Mucosa of descending colon (tissue), 3 donors: ENCODE measurements around the gene OBP2B. TPM values are rescaled to one million over a fixed set of nuclear protein-coding genes. Genes with fewer than 3 reads are reported as not detected.
"Not testable (repeated sequence)": the region's sequence is repeated elsewhere in the genome, so short reads cannot be mapped to it uniquely, and the experiment has no call there.

Experiments used
- ATAC-seq: fragments of 200-7000 bp; cut with Tn5 transposase; one replicate; pipeline ENCODE4 v1.9.1; 2020; ENCODE audit warnings: mild to moderate bottlenecking, moderate library complexity
- DNase-seq, 3 donors: peaks; one replicate each; pipeline ENCODE4 v3.0.0-alpha.2; 2020
- H3K36me3 ChIP-seq: fragments of 200-600 bp; one replicate; pipeline ENCODE4 v1.8.0; 2021; ENCODE audit warnings: low read depth, mild to moderate bottlenecking
- H3K4me1 ChIP-seq: fragments of 200-600 bp; one replicate; pipeline ENCODE4 v1.8.0; 2021; ENCODE audit warnings: low read depth, mild to moderate bottlenecking
- H3K4me3 ChIP-seq: fragments of 200-600 bp; one replicate; pipeline ENCODE4 v1.8.0; 2021; ENCODE audit warnings: mild to moderate bottlenecking
- H3K9me3 ChIP-seq: fragments of 200-600 bp; one replicate; pipeline ENCODE4 v1.8.0; 2021; ENCODE audit warnings: mild to moderate bottlenecking
- intact Hi-C, 2 donors: fragments of 100-400 bp; cut with DNase I in 1 of 2; cut with micrococcal nuclease in 1 of 2; formaldehyde crosslinking; loops; one replicate each; pipeline versions ENCODE4 v1.11.0 to v1.11.1; 2022; cut with DNase I, micrococcal nuclease
- total RNA-seq, 3 donors: library from RNA; stranded (reverse); fragmentation: NEBNext Ultra II Directional in 2 of 3; extraction: Animal tissue kit (Norgen Biotek cat#: 25700) in 2 of 3; gene quantifications; one replicate each; pipeline versions ENCODE4 v1.2.1 to v1.2.4, GENCODE V29; 2021 to 2023
- TF ChIP-seq, protein P1 (sequence below): fragments of 200-600 bp; IDR thresholded peaks from one replicate; pipeline ENCODE4 v1.8.0; 2022; ENCODE audit warnings: antibody characterized with exemption, mild to moderate bottlenecking
- donor health status: DM: no; HTN: no; CAD: no; lungs with moderate emphysema.
- donor health status: DM: no; HTN: no; CAD: no.
- donor health status: DM: no; HTN: yes; CAD: no.

OBP2B gene
- total RNA-seq, 3 donors from 2014 or later = not detected

DNA sequence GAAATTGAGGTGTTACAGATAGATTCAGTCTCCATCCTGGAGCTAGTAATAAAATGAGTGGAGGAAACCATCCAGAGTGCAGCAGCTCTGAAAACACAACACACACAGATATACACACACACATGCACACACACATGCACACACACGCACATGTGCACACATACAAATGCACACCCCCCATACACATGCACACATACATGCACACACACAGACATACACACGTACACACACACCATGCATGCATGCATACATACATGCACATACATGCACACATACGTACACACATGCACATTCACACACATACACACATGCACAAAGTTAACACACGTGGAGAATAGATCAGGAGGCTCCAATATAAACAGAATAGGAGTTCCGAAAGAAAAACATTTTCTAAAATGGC lies 21.0 kb upstream of the OBP2B start:
- DNase-seq = no peak
- H3K4me1 ChIP-seq = no peaks in the 10 kb centered on the region
- no peak for ATAC-seq
- TF ChIP-seq, protein P1, sequence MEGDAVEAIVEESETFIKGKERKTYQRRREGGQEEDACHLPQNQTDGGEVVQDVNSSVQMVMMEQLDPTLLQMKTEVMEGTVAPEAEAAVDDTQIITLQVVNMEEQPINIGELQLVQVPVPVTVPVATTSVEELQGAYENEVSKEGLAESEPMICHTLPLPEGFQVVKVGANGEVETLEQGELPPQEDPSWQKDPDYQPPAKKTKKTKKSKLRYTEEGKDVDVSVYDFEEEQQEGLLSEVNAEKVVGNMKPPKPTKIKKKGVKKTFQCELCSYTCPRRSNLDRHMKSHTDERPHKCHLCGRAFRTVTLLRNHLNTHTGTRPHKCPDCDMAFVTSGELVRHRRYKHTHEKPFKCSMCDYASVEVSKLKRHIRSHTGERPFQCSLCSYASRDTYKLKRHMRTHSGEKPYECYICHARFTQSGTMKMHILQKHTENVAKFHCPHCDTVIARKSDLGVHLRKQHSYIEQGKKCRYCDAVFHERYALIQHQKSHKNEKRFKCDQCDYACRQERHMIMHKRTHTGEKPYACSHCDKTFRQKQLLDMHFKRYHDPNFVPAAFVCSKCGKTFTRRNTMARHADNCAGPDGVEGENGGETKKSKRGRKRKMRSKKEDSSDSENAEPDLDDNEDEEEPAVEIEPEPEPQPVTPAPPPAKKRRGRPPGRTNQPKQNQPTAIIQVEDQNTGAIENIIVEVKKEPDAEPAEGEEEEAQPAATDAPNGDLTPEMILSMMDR = no peak
- no peaks in the 10 kb centered on the region for H3K36me3 ChIP-seq
- no peak overlapping the region for H3K4me3 ChIP-seq
- intact Hi-C loops = no loop called here
- H3K9me3 ChIP-seq = no peaks in the 10 kb centered on the region

DNA sequence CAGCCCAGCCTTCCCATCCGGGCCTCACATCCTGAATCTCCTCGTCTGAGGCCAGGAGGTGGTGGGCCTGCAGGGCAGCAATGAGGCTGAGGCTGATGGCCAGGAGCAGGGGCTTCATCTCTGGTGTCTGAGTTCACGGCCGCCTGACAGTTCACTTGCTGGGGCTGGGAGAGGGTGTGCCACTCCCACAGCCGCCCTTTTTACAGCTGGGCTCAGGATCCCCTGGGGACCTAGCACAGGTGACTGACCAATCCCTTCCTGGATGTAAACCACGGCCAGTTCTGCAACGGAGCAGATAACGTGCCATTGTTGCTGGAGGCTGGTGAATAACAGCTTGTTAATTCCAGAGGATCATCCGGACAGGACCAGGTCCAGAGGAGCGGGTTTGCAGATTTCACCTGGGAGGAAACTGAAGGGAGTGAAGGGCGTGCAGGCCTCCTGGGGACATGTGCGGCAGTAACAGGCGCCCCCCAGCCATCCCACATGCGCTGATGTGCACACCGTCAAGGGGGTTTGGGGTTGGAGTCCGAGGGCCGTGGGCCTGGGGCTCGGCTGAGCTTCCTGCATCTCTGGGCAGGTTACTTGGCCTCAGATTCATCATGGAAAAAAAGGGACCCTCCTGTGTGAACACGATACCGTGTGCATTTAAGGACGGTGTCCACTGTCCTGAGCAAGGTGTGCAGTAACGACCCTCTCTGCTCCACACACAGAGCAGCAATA lies 19.6 kb upstream of the OBP2B start:
- H3K4me1 ChIP-seq, intact Hi-C loops, ATAC-seq, H3K36me3 ChIP-seq, H3K4me3 ChIP-seq, DNase-seq, H3K9me3 ChIP-seq: not testable (repeated sequence)

DNA sequence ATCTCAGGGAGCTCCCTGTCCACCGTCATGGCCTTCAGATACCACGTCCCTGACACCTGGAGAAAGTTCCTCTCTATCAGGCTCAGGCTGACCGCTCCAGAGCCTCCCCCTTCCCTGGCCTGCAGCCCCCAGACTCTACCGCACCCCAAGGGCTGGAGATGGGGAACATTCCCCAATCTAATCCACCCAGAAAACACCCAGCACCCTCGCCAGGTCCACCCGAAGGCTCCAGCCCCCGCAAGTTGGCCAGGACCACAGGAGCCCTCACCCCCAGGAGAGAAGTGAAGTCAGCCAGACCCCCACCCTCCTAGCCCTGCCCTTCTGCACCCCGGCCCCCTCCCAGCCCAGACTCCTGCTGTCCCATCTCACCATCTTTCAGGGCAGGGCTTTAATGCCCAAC lies 18.9 kb upstream of the OBP2B start:
- H3K4me3 ChIP-seq, intact Hi-C loops, DNase-seq, H3K9me3 ChIP-seq, H3K4me1 ChIP-seq, ATAC-seq, H3K36me3 ChIP-seq: not testable (repeated sequence)

DNA sequence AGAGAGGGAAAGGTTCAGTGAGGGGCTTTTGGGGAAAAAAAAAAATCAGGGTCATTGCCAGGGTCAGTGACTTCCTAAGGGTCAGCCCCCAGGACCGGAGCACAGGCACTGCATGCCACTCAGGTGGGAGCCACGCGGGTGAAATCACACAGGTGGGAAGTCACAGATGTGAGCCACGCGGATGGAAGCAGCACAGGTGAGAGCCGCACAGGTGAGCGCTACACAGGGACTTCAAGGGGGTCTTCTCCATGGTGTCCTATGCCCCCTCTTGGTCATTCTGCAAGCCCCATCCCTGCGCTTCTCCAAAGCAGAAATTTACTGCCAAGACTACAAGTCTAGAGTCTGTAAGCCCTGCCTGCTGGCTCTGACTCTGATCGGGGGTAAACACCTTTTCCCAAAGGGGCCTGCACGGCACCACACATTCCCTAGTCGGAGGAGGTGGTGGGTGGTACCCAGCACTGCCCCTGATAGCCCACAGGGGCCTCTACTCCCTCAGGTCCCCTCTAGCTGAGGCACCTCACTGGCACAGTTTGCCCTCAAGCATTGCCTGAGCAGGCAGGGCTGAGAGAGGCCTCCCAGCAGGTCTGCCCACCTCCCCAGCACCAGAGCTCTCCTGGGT lies 18.3 kb upstream of the OBP2B start:
- intact Hi-C loops = no loop called here
- no peak for ATAC-seq
- TF ChIP-seq, protein P1 = no peak

DNA sequence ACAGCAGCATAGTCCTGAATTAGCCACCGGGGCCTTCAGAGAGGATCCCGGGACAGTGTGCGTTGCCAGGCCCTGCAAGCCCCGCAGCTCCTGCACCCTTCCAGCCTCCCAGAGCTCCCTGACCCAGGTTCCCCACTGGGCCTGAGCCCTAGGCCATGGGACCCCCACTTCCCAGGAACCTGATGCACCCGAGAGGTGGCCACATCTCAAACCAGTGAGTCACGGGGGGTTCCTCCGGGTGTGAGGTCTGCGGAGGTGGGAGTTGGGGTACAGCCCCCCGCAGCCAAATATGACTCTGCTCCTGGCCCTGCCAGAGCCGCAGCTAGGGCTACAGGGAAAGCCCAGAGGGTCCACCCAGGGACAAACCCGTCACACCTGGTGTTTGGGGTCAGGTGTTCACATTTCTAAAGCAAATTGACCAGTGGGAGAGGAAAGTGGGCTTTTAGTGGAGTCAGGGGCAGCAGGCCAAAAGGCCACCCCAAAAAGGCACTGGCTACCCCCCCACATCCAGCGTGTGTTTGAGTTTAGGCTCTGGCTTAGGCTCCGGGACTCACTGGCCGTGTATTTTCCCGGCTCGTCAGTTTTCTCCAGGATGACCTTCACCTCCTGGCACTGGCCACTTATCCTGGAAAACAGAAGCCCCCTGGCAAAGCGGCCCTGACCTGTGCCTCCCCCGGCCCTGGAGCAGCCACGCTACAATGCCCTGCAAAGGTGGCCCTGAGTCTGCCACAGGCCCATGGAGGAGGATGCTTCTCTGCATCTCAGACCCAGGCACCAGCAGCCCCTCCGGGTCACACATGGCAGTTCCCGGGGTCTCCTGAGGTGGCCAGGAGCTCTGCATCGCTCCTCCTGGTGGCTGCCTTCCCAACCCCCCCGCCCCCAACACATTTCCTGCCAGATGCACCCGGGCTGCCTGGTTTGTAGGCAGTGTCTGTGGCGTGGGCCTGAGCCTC lies 17.4 kb upstream of the OBP2B start:
- TF ChIP-seq, protein P1 = no peak
- no peak for DNase-seq
- H3K4me3 ChIP-seq = no peak overlapping the region
- H3K36me3 ChIP-seq = no peaks in the 10 kb centered on the region
- intact Hi-C loops = no loop called here
- no peak for ATAC-seq
- H3K9me3 ChIP-seq = no peaks in the 10 kb centered on the region
- no peaks in the 10 kb centered on the region for H3K4me1 ChIP-seq

More for the DNA sequence above, 18.3 kb upstream of the OBP2B start:
- Histone ChIP-seq H3K9me3 (no peaks in the 10 kb centered on the region), H3K4me3 (no peak overlapping the region), H3K36me3 (no peaks in the 10 kb centered on the region), H3K4me1 (no peaks in the 10 kb centered on the region)
- DNase-seq = no peak

DNA sequence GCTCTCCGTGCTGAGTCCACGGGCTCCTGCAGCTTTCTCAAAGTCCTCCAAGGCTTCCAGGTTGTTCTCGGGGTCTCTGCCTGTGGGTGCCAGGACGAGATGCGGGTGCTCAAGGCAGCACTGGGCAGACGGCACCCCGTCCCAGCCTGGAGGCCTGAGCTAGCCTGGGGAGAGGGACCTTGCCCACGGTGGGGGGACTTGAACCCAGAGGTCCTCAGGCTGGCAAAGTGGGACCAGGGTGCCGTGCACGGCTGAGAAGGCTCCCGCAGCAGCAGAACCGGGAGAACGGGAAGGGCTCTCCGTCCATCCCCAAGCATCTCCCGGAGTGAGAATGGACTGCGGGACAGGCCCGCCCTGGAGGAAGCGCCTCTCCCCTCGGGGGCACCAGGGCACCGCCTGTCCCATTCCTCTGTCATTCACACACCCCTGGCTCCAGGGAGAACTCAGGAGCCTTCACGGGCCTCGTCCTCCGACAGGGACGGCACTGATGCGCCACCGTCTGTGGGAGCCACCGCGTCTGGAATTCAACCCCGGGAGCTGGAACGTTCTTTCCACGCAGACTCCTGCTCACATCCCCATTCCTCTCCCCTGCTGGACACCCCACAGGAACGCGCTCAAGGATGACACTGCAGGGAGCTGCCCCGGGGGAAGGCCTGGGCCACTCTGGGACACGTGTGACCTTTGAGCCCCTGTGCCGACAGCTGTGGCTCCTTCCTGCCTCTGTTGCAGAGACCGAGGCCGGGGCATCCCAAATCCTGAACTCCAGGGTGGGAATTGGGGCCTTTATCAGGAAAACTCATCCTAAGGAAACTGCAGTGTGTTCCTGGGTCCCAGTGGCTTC lies 16.3 kb upstream of the OBP2B start:
- TF ChIP-seq, protein P1 = no peak
- no peak for DNase-seq

More for the DNA sequence above, 16.3 kb upstream of the OBP2B start:
- H3K4me1 ChIP-seq = no peaks in the 10 kb centered on the region
- no peak overlapping the region for H3K4me3 ChIP-seq
- intact Hi-C loops = no loop called here
- ATAC-seq = no peak
- H3K36me3 ChIP-seq = no peaks in the 10 kb centered on the region
- no peaks in the 10 kb centered on the region for H3K9me3 ChIP-seq
